ENCODE measurements around the gene FILIP1L.
A peak's percentile ranks its signal among the peaks of the same experiment; 100 is the strongest.

Gene FILIP1L

GRCh38 chr3:100069472-100069871 is 44.8 kb downstream of the FILIP1L start:
- Histone ChIP-seq H2AFZ (ENCODE audit: low read depth) (no peak overlapping the region), H3K36me3 (ENCODE audit: insufficient read depth) (no peaks in the 10 kb centered on the region), H3K4me2 (no peak overlapping the region), H3K27ac (no peak overlapping the region), H3K79me2 (ENCODE audit: insufficient read depth, low read depth) (no peaks in the 10 kb centered on the region), H3K4me1 (ENCODE audit: low read depth, poor library complexity, severe bottlenecking) (peaks cover 6% of the 10 kb centered on the region), H3K9ac (no peak overlapping the region), H3K4me3 (IDR thresholded peaks at IDR 0.05; ENCODE audit: insufficient read depth, low read depth, low read length) (no peak overlapping the region), H3K27me3 (ENCODE audit: insufficient read depth, low read depth) (no peaks in the 10 kb centered on the region), H4K20me1 (ENCODE audit: insufficient read depth) (no peaks in the 10 kb centered on the region)
- TF ChIP-seq CTCF (conservative IDR thresholded peaks at IDR 0.05; ENCODE audit: low read depth, low read length) = no peak

- peaks cover 6% of the 10 kb centered on the region for H3K4me1 ChIP-seq (ENCODE audit: low read depth, poor library complexity, severe bottlenecking)
- H3K4me3 ChIP-seq (IDR thresholded peaks at IDR 0.05; ENCODE audit: insufficient read depth, low read depth, low read length) = no peak overlapping the region
- no peak overlapping the region for H3K4me2 ChIP-seq
- TF ChIP-seq CTCF (conservative IDR thresholded peaks at IDR 0.05; ENCODE audit: low read depth, low read length) = peak; percentile 84
- no peak overlapping the region for H2AFZ ChIP-seq (ENCODE audit: low read depth)
- H3K36me3 ChIP-seq (ENCODE audit: insufficient read depth) = no peaks in the 10 kb centered on the region
- no peak overlapping the region for H3K27ac ChIP-seq
- no peak overlapping the region for H3K9ac ChIP-seq
- H4K20me1 ChIP-seq (ENCODE audit: insufficient read depth) = no peaks in the 10 kb centered on the region
- H3K79me2 ChIP-seq (ENCODE audit: insufficient read depth, low read depth) = no peaks in the 10 kb centered on the region
- no peaks in the 10 kb centered on the region for H3K27me3 ChIP-seq (ENCODE audit: insufficient read depth, low read depth)
Observed at GRCh38 chr3:100068826-100069225, 45.5 kb downstream of the FILIP1L start.

GRCh38 chr3:100067589-100067988 is 46.7 kb downstream of the FILIP1L start:
- H3K27me3 ChIP-seq (ENCODE audit: insufficient read depth, low read depth) = no peaks in the 10 kb centered on the region
- H2AFZ ChIP-seq (ENCODE audit: low read depth) = no peak overlapping the region
- H3K9ac ChIP-seq = no peak overlapping the region
- H3K27ac ChIP-seq = no peak overlapping the region
- H3K36me3 ChIP-seq (ENCODE audit: insufficient read depth) = no peaks in the 10 kb centered on the region
- H3K79me2 ChIP-seq (ENCODE audit: insufficient read depth, low read depth) = no peaks in the 10 kb centered on the region
- H3K4me2 ChIP-seq = no peak overlapping the region
- no peak overlapping the region for H3K4me3 ChIP-seq (IDR thresholded peaks at IDR 0.05; ENCODE audit: insufficient read depth, low read depth, low read length)
- peaks cover 6% of the 10 kb centered on the region for H3K4me1 ChIP-seq (ENCODE audit: low read depth, poor library complexity, severe bottlenecking)
- no peaks in the 10 kb centered on the region for H4K20me1 ChIP-seq (ENCODE audit: insufficient read depth)
- TF ChIP-seq CTCF (conservative IDR thresholded peaks at IDR 0.05; ENCODE audit: low read depth, low read length) = no peak

- no peaks in the 10 kb centered on the region for H3K27me3 ChIP-seq (ENCODE audit: insufficient read depth, low read depth)
- no peak for TF ChIP-seq CTCF (conservative IDR thresholded peaks at IDR 0.05; ENCODE audit: low read depth, low read length)
- H3K9ac ChIP-seq = no peak overlapping the region
- H4K20me1 ChIP-seq (ENCODE audit: insufficient read depth) = no peaks in the 10 kb centered on the region
- H3K36me3 ChIP-seq (ENCODE audit: insufficient read depth) = no peaks in the 10 kb centered on the region
- H3K27ac ChIP-seq = no peak overlapping the region
- H3K4me2 ChIP-seq = no peak overlapping the region
- no peak overlapping the region for H3K4me3 ChIP-seq (IDR thresholded peaks at IDR 0.05; ENCODE audit: insufficient read depth, low read depth, low read length)
- no peak overlapping the region for H2AFZ ChIP-seq (ENCODE audit: low read depth)
- no peaks in the 10 kb centered on the region for H3K79me2 ChIP-seq (ENCODE audit: insufficient read depth, low read depth)
- H3K4me1 ChIP-seq (ENCODE audit: low read depth, poor library complexity, severe bottlenecking) = peaks cover 24% of the 10 kb centered on the region
Observed at GRCh38 chr3:100063929-100064461, 50.3 kb downstream of the FILIP1L start.
